Nephron (organoid): Measurements from ENCODE around the gene EPHA4.

Experiments
- H3K27ac Mint-ChIP-seq, 3 experiments: 2 replicates each; pipeline ENCODE4 v1.8.0; 2020; ENCODE audit warnings: mixed read lengths in 3 of 3, mild to moderate bottlenecking in 2 of 3, moderate library complexity in 1 of 3
- H3K27me3 Mint-ChIP-seq: 2 replicates; pipeline ENCODE4 v1.8.0; 2021; ENCODE audit warnings: low read depth, mild to moderate bottlenecking, moderate library complexity, mixed read lengths
- H3K36me3 Mint-ChIP-seq: 2 replicates; pipeline ENCODE4 v1.8.0; 2020; ENCODE audit warnings: low read depth, mixed read lengths
- H3K4me1 Mint-ChIP-seq: 2 replicates; pipeline ENCODE4 v1.8.0; 2020; ENCODE audit warnings: mixed read lengths
- H3K4me3 Mint-ChIP-seq, 3 experiments: 2 replicates each; pipeline ENCODE4 v1.8.0; 2020; ENCODE audit warnings: mild to moderate bottlenecking in 3 of 3, mixed read lengths in 3 of 3, moderate library complexity in 2 of 3
- H3K9me3 Mint-ChIP-seq: 2 replicates; pipeline ENCODE4 v1.8.0; 2020; ENCODE audit warnings: mixed read lengths
- TF ChIP-seq, protein P1 (sequence below), 3 experiments: fragments of 200-600 bp; sonication (generic); IDR thresholded peaks; one replicate each; pipeline ENCODE4 v1.5.0; 2021; ENCODE audit warnings: antibody characterized with exemption in 3 of 3; ENCODE audit not compliant: unreplicated experiment in 3 of 3

Gene EPHA4

DNA sequence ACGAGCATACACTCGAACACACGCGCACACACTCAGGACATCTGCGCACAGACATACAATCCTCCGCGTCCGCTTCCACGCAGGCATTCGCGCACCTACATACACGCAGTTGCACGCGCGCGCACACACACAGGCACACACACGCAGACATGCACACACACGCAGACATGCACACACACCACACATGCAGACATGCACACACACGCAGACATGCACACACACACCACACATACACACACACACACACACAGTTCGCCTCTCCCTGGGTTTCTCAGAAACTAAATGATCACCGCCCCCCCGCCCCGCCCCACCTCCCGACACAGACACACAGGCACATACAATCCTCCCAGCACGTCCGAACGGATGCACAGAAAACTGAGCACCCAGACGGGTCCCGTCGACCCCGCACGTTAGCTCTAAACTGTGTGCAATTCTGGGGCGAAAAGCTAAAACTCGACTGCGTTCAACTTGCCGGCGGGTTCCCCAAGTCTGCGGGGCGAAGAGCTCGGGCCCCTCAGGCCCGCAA is 1.0 kb downstream of the EPHA4 start:
- peaks cover 14% of the 10 kb centered on the region for H3K36me3 Mint-ChIP-seq
- peaks cover 37% of the 10 kb centered on the region for H3K4me1 Mint-ChIP-seq
- peak overlapping the region; percentile 94 to 96 (median 96) for H3K4me3 Mint-ChIP-seq
- peaks cover 9% of the 10 kb centered on the region for H3K27me3 Mint-ChIP-seq
- peak overlapping the region; percentile 28 to 97 (median 78) for H3K27ac Mint-ChIP-seq
- TF ChIP-seq, protein P1, sequence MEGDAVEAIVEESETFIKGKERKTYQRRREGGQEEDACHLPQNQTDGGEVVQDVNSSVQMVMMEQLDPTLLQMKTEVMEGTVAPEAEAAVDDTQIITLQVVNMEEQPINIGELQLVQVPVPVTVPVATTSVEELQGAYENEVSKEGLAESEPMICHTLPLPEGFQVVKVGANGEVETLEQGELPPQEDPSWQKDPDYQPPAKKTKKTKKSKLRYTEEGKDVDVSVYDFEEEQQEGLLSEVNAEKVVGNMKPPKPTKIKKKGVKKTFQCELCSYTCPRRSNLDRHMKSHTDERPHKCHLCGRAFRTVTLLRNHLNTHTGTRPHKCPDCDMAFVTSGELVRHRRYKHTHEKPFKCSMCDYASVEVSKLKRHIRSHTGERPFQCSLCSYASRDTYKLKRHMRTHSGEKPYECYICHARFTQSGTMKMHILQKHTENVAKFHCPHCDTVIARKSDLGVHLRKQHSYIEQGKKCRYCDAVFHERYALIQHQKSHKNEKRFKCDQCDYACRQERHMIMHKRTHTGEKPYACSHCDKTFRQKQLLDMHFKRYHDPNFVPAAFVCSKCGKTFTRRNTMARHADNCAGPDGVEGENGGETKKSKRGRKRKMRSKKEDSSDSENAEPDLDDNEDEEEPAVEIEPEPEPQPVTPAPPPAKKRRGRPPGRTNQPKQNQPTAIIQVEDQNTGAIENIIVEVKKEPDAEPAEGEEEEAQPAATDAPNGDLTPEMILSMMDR (IDR thresholded peaks at IDR 0.05; ENCODE audit: unreplicated experiment in 3 of 3), result no peak
- no peaks in the 10 kb centered on the region for H3K9me3 Mint-ChIP-seq

DNA sequence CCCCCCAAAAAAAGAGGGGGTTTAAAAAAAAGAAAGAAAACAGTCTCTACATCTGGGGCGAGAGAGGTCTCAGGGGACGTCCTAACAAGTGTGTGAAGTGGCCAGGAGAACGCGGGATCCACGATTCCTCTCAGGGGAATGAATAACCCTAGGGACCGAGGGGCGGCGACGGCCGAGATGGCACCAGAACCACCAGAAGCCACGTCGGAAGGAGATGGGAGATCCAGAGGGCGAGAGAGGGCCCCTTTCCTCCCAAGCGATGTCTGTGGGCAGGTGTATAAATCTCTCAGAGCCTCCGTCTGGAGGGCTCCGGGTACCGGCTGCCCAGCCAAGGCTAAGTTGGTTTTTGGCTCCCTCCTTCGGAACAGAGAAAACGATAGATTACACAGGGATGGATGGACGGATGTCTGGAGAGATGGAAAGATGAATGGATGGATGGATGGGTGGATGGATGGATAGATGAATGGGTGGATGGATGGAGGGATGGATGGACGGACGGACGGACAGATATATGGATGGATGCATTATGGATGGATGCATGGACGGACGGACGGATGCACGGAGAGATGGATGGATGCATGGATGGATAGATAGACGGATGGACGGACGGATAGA is 1.7 kb downstream of the EPHA4 start:
- peak overlapping the region; percentile 94 to 96 (median 96) for H3K4me3 Mint-ChIP-seq
- H3K27ac Mint-ChIP-seq, result peak overlapping the region; percentile 28 to 97 (median 78)
- peaks cover 43% of the 10 kb centered on the region for H3K4me1 Mint-ChIP-seq
- H3K27me3 Mint-ChIP-seq, result peaks cover 12% of the 10 kb centered on the region
- no peaks in the 10 kb centered on the region for H3K9me3 Mint-ChIP-seq
- TF ChIP-seq, protein P1 (IDR thresholded peaks at IDR 0.05; ENCODE audit: unreplicated experiment in 3 of 3), result peak in 2 of 3 experiments; percentile 10 to 30
- H3K36me3 Mint-ChIP-seq, result peaks cover 20% of the 10 kb centered on the region

DNA sequence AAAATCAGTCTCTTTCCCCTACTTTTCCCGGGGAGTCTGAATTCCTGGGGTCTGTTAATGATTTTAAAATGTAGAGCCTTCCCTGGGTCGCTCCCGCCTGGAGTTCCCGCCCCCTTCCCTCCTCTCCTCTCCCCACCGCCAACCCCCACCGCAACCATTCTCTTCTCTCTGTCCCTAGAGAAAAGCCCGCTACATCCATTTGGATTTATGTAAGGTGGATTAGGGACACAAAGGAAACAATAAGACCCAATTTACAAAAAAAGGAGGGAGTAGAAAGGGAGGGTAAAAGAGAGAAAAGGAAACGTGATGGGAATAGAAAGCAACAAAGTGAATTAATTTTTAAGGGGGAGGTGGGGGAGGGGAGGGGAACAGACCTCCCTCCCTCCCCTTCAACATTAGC is 2.2 kb downstream of the EPHA4 start:
- TF ChIP-seq, protein P1 (IDR thresholded peaks at IDR 0.05; ENCODE audit: unreplicated experiment in 3 of 3), result no peak
- Mint-ChIP-seq H3K4me3 (peak overlapping the region; percentile 94 to 96 (median 96)), H3K4me1 (peaks cover 45% of the 10 kb centered on the region), H3K27ac (peak overlapping the region; percentile 28 to 97 (median 88)), H3K9me3 (no peaks in the 10 kb centered on the region), H3K27me3 (peaks cover 12% of the 10 kb centered on the region), H3K36me3 (peaks cover 22% of the 10 kb centered on the region)

DNA sequence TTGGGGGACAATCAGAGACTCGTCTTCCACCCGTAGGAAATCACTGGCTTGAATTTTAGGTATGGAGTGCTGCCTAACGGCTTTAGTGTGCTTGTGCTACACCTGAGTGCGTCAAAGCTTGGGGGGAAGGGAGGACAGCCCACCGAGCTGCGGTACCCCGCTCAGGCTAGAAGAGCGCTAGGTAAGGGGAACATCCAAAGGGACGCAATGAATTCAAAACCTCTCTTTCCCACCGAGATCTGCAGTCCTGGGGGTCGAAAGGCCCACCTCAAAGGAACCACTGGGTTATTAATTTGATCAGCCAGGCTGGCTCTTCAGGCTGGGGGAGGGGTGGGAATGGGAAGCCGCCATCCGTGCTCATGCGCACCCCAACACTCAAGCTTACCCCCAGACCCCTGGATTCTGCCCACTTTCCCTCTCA is 2.7 kb downstream of the EPHA4 start:
- no peaks in the 10 kb centered on the region for H3K9me3 Mint-ChIP-seq
- peaks cover 12% of the 10 kb centered on the region for H3K27me3 Mint-ChIP-seq
- H3K27ac Mint-ChIP-seq, result peak overlapping the region; percentile 28 to 97 (median 88)
- peaks cover 47% of the 10 kb centered on the region for H3K4me1 Mint-ChIP-seq
- peaks cover 25% of the 10 kb centered on the region for H3K36me3 Mint-ChIP-seq
- TF ChIP-seq, protein P1 (IDR thresholded peaks at IDR 0.05; ENCODE audit: unreplicated experiment in 3 of 3), result no peak
- peak overlapping the region; percentile 94 to 96 (median 96) for H3K4me3 Mint-ChIP-seq

DNA sequence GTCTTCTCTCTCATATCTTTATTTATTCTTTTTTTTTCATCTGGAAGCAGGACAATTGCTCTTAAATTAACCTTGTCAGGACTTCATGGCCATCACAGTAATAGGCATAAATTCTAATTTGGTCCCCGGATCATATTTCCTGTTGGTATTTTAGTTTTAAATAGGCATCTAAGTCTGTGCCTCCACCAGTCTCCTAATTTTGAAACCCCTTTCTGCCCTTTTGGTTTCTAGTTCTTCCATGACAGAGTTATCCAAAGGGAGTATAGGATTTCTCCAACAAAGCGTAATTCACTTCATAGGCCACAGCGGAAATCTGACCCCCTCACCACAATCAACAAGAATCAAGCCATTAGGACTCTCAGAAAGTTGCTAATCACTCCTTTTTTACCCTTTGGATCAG is 3.8 kb downstream of the EPHA4 start:
- Mint-ChIP-seq H3K4me1 (peaks cover 43% of the 10 kb centered on the region), H3K9me3 (no peaks in the 10 kb centered on the region), H3K36me3 (peaks cover 37% of the 10 kb centered on the region)

More for the DNA sequence above, 3.8 kb downstream of the EPHA4 start:
- H3K27ac Mint-ChIP-seq, result peak overlapping the region; percentile 28 to 97 (median 88)
- peaks cover 12% of the 10 kb centered on the region for H3K27me3 Mint-ChIP-seq
- H3K4me3 Mint-ChIP-seq, result peak overlapping the region; percentile 94 to 96 (median 96)
- TF ChIP-seq, protein P1 (IDR thresholded peaks at IDR 0.05; ENCODE audit: unreplicated experiment in 3 of 3), result no peak
